ENCODE data around the gene SLC5A12. TPM values are rescaled to one million over a fixed set of nuclear protein-coding genes. Genes with fewer than 3 reads are reported as not detected.

SLC5A12 gene
- total RNA-seq, 1 donor from 2014 or later = not detected

DNA sequence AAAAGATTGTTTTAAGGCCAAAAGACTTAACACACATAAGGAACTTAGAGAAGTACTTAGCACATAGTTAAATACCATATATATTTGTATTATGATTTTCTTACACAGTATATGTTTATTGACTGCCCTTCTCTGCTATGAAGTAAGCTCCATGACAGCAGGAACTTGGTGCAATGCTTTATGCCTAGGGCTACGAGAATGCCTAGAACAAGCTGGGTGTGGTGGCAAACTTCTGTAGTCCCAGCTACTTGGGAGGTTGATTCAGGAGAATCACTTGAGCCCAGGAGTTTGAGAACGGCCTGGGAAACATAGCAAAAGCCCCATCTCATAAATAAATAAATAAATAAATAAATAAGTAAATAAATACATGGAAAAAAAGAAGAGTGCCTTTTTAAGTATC, 1.9 kb downstream of the SLC5A12 start:
- DNase-seq (ENCODE audit: low spot score) = no peak

DNA sequence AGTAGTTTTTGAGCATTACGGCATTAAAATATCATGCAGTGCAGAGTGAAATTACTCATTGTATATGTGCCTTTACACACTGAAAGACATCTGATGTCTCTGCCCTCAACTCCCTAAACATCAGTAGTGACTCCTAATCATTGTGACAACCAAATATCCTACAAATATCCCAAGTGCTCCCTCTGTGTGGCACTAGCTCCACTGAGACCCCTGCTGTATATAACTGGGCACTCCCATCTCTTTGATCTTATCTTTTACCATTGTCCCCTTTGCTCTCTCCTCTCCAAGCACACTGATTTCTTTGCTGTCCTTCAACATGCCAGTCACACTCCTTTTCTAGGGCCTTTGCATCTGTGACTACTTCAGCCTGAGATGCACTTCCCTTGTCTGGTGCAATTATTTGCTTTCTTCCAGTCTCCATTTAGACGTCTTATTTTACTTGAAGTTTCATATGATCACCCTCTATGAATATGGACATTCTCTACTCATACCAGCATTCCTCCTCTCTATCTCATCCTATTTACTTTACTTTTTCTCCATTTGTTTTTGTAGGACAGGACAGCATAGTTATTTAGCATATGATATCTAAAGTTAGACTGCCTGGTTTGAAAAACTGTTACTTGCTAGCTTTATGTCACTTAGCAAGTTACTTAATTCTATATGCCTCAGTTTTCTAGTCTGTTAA, 2.4 kb downstream of the SLC5A12 start:
- DNase-seq (ENCODE audit: low spot score) = no peak

DNA sequence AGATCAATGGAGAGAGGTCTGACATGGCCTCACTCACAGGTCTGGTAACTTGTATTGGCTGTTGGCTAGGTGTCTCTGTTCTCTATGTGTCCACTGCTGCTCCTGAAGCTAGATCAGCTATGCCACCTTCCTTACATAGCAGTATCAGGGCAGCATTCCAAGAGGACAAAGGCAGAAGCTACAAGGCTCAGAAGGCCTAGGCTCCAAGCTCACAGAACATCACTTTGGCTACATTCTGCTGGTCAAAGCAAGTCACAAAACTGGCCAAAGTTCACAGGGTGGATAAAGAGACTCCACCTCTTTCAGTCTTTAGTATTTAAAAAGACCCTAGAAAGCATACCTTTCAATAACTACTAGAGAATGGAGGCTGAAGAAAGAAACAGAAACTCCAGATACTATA, 4.1 kb downstream of the SLC5A12 start:
- no peak for DNase-seq (ENCODE audit: low spot score)

DNA sequence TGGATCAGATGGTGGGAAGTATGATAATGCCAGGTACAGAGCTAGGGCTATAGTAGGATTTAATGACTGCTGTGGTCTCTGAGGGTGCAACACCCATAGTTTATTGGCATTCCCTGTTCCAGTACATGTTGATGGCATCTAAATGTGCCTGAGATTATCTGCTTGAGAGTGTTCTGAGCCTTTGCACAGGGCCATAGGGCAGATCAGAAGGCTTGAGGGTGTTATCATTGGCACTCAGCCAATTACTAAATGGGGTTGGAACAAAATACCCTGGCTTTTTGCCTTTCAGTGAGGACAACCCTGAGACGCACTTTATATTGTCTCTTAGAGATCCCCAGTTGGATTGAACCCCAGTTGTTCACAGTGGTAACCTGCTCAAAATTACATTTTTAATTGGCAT, 6.7 kb downstream of the SLC5A12 start:
- DNase-seq (ENCODE audit: low spot score) = no peak

DNA sequence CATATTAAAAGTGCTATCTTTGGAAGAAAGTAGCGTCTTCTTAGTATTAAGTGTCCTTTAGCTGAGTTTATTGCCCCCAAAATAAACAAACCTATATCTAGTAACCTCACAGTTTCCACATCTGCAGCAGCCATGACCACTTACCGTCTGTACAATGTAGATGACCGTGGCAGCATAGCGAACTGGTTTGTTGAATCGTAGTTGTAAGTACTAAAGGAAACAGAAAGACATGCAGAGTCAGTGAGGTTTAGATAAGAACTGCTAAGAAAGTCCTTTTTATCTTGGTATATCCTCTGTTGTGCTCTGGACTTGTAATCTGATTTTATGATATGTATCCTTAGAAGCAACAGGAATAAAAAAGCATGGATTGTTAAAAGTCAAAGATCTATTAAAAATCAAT, 9.4 kb downstream of the SLC5A12 start:
- DNase-seq (ENCODE audit: low spot score) = no peak

DNA sequence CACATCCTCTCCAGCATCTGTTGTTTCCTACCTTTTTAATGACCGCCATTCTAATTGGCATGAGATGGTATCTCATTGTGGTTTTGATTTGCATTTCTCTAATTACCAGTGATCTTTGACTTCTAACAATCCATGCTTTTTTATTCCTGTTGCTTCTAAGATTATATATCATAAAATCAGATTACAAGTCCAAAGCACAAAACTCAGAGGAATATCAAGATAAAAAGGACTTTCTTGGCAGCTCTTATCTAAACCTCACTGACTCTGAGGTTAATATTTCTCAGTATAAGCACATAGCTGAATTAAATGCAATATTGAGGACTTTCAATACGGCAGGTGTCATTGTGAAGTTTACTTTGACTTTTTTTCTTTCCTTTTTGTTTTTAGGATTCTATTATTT, 11.4 kb downstream of the SLC5A12 start:
- DNase-seq (ENCODE audit: low spot score) = no peak

DNA sequence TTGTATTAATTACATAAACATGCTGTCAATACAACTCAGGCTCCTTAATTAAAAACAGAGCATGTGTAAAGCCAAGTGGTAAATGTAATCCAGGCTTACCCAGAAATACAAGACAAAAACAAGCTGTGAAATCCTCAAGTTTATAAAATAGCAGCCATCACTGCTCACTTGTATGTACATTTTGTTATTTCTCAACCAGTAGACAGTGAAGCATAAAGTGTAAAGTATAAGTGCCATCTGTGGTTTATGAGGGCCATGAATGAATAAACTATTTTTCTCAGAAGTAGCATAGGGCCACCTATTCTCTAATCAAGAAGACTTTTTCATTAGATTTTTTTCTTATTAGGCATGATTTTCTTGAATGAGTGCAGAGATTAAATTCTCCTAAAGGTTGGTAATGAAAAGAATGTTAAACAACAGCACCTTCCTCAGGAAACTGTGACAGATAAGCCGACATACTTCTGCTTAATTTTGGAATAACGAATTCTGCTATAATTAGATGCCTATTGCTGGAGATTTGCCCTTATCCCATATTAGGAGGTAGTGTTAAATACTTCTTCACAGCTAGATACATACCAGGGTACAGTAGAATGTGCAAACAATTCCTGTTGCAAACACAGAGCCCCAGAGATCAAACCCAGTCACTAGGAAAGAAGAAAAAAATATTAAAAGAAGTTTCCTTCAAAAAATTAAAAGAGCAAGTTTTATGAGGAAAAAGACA, 13.0 kb downstream of the SLC5A12 start:
- DNase-seq (ENCODE audit: low spot score) = no peak

DNA sequence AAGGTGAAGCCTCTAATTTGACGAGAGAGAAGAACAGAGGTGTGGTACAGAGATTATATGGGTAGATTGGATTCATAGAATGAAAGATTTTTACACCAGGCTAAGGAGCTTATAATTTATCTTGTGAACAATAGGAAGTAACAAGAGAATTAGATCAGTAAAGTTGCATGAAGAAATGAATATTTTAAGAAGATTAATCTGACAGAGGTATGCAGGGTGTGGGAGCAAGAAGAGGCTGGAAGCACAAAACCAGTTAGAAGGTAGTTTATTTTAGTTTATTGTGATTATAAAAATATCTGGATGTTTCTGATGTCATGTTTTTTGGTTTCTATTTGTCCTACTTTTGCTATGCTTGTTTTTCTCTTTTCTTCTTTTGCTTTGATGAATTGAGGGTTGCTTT, 15.7 kb downstream of the SLC5A12 start:
- DNase-seq (ENCODE audit: low spot score) = no peak

DNA sequence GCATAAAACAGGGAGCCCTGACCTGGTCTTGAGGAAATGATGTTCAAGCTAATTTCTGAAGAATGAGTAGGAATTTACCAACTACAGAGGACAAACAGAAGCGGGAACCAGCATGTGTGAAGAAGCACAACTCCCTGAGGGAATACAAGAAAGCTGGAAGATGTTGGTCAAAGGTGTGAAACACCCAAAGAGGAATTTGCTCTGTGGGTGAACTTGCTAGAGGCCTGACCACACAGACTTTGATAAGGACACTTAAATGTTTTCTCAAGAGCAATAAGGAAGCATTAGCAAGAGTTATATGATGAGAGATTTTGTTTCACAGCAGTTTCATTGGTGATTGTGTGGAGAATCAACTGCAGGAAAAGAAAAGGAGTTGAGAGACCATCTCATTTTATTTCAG, 17.6 kb downstream of the SLC5A12 start:
- no peak for DNase-seq (ENCODE audit: low spot score)

DNA sequence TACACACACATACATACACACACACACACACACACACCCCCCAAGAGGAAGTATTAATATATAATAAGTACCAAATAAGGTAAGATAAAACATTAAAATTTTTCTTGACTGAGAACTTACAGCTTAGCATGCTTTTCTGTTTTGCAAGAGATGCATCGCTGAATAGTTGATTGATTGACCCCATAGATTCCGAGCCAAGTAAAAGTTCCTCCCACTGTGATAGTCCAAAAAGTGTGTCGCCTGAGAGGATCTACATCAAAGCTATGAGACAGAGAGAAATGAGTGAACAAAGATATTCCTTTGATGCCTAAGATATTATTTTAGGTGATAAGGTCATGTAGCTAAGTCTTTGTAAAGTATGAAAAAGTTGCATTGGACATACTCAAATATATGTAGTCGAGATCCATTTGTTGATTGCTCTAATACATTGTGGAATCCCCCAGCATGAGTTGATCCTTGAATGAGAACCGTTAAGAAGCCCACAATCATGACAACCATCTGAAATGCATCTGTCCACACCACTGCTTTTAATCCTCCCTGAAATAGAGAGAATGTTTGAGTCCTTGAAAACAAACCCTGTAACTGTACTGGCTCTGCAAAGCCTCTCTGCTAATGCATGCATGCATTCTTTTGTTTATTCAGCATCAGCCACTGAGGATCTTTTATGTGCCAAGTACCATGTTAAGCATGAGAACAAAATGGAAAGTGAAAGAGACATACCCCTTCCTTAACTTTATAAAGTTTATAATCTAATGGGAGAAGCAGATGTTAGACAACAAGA, 18.3 kb downstream of the SLC5A12 start:
- no peak for DNase-seq (ENCODE audit: low spot score)

DNA sequence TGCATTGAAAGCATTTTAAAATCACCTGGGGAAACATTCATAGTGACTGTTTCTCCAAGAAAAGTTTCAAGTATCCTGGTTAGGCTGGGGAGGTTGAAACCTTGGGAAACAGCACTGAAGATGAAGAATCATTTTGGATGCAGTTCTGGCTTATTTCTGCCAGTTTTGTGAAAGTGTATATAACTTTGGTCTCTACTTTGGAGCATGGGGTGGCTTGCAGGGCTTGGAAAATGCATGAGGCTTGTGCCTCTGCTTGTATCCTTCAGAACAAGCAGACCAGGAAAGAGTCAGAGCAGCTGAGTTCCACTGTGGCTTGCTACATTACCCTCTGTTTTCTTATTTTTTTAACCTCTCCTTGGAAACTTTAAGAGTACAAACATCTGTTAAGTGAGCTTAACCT, 19.5 kb downstream of the SLC5A12 start:
- DNase-seq (ENCODE audit: low spot score) = no peak

DNA sequence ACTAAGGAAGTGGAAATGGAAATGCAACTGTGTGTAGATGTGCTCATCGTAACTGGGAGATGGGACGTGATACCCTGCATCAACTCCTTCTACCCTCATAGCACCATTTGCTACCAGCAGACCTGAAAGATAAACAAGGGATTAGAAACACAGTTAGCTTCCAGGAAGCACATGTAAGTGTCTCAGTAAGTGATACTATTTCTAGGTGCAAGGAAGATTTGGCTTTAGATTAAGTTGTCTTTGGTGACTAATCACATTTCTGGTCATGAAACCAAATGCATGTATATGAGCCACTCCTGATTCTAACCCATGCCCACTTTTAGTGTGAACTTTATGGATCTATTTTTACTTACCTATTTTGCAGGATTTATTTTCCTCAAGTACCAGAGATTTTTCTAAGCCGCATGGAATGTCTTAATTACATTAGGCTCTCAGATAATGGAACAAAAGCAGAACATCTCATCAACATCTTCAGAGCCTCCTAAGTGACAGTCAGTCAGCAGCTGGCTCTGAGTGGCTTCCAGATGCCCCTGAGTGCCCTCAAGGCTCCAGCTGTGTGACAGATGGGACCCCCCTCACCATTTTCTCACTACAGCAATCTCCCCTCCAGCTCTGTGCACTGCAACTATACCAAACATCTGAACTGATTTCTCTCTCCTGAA, 21.2 kb downstream of the SLC5A12 start:
- no peak for DNase-seq (ENCODE audit: low spot score)

DNA sequence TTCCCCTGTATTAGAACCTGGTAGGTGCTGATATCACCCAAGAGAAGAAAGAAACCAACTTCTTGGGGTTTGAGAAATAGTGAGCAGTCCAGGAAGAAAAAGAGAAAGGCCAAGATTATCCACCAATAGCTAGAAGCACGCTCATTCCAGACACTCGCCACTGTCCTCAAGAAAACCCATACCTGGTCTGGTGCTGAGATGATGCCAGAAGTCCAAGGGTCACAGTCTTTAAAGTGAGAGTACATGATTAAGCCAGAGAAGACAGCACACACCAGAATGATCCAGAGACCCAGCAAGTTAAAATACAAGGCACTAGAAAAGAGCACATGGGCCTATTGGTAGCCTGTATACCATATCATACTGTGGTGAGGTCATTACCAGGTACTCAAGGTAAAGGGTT, 23.6 kb downstream of the SLC5A12 start:
- no peak for DNase-seq (ENCODE audit: low spot score)

DNA sequence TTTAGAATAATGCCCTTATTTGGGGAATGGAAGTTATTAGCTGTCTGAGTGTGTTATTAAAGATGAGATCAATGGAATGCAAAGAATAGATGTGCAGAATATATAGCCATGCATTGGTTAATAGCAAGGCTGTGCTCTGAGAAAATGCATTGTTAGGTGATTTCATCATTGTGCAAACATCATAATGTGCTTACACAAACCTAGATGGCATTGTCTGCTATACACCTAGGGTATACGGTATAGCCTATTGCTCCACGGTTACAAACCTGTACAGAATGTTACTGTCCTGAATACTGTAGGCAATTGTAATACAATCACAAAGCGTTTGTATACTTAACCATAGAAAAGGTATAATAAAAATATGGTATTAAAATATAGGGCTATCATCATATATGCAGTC, 25.5 kb downstream of the SLC5A12 start:
- DNase-seq (ENCODE audit: low spot score) = no peak

DNA sequence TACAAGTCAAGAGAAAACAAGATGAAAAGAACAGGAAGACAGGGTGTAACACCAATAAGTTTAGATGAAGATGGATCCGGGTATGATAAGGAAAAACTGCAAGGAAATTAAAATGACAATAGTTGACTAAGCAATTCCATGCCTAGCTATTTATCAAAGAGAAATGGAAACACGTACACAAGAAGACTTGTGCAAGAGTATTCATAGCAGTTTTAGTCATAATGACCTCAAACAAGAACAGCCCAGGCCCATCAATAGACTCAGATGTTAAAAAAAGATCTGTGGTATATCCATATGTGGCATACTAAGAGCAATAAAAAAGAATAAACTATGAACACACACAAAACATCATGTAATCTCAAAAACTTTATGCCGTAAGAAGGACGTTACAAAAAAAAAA, 33.2 kb downstream of the SLC5A12 start:
- DNase-seq (ENCODE audit: low spot score) = no peak

DNA sequence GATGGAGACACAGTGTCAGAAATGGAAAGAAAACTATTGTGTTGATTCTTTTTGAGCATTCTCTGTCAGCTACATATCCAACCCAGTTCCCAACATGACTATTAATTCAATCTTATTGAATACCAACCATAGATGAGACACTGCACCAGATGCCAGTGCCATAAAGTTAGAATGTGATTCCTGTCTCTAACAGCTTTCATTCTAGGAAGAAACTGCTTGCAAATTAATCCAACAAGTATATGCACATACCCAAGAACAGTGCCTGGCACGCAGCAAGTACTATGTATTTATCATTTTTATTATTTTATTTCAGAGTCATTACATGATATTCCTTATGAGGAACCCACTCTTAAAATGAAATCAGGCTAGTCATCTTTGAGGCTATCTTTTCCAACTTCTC, 34.5 kb downstream of the SLC5A12 start:
- DNase-seq (ENCODE audit: low spot score) = no peak

DNA sequence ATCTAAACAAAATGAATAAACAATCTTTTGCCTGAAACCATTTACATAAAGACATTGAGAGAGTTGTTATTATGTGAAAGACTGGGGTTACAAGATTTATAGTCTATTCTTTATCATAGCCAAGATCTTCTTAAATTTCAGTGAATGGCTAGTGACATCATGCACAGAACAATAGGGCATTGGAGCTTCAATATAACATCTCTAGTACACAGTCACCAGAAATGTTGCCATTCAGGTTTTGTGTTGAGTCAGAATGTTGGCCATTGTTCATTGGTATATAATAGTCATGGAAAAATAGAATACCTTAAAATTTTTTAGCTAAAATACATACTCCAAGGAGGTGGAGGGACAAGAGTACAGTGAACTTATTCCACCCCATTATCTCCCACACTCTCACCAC, 44.3 kb downstream of the SLC5A12 start:
- DNase-seq (ENCODE audit: low spot score) = no peak

DNA sequence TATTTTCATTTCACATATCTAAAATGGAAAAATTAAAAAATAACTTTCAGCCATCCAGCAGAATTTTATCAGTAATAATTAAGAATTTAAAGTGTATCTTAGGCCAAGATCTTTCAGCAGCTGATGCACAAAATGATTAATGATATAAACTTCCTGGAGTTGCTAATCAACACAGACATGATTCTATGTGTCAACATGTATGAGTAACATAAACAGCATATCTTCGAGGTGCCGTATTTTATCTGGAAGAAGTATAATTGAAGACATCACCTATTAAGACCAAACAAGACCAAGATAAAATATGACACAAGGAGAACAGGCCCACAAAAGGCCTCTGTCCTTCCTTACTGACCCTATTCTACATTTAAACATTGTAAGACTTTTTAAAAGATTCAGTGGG, 45.2 kb downstream of the SLC5A12 start:
- DNase-seq (ENCODE audit: low spot score) = no peak

DNA sequence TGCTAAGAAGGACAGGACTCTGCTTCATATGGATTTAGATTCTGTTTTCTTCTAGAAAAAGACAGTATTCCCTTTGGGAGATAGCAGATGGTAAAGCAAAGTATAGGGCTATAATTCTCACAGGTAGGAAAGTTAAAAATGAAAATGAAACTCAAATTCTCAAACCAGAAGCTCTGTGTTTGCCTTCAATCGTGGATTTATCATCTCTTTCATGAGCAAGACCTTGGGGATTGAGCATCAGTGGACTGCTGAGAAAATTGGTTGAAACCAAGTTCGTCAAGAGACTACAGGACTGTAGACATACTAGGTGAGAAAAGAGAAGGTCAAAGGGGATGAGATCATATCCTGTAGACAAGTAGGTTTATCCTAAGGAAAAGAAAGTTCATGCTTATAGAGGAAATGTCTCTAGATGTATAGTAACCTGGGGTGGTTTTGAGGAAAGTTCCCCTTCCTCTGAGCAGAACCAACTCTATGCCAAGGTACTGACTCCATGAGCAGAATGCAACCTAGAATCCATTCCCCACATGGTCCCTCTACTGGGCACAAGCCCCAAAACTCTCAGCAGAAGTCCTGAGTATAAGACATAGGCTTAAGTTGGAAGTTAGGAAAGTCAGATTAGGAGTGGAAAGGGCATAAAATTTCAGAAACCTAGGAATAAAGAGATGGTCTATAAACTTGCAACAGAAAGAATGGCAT, 46.5 kb downstream of the SLC5A12 start:
- DNase-seq (ENCODE audit: low spot score) = no peak

DNA sequence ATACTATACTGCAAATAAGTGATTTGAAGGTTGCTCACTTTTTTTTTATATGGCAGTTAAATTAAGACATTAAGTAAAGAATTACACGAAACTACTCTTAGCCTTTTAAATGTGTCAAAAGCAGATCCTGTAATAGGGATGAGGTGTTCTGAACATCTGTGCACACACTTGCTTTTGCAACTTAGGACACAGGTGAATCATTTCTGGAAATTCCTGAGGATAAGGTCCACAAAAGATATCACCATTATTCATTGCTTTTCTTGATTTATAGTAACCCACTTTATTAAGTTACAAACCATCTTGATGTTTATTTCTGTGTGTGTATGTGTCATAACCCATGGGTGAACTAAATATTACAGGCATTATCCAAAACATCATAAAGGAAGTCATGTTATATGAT, 55.9 kb downstream of the SLC5A12 start:
- DNase-seq (ENCODE audit: low spot score) = no peak

DNA sequence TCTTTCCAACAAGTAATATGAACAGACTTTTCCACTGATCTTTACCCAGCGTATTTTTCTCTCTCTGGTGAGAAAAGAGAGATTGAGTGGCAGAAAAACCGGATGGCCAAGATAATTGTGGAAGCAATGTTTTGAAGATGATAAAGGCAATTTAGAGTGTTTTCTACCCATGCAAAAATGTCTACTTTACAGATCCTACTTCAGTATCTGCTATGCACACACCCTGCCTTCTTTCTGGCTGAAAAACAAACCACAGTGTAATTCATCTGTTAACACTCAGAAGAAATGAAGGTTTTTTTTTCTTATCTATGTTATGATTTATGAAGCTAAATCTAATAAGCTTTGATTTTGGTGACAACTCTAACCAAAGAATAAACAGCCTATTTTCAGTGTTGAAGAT, 56.8 kb downstream of the SLC5A12 start:
- DNase-seq (ENCODE audit: low spot score) = no peak

Measured in mesenteric fat pad (tissue), 1 donor.